ENCODE results near the gene PRM1. TPM values are rescaled to one million over a fixed set of nuclear protein-coding genes. Genes with fewer than 3 reads are reported as not detected.

PRM1 gene
- total and polyA plus RNA-seq, 4 donors = not detected

DNA sequence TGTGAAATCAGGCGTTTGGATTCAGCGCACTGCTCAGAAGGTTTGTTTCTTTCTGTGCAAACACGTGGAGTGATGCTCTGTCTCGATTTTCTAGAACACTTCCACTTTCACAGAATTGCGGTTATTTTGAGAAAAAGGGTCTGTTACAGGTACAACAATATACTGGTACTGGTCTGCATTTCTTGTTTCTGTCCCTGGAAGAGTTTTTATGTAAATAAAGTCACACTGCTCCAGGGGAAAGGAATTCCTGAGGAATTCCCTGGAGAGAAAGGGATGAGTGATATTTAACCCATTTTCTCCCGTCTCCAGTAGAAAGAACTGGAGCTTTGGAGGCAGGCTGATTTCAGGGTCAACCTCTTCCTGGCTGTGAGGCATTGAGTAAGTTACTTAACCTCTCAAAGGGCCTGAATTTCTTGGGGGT, 48.0 kb upstream of the PRM1 start:
- TF ChIP-seq, protein P1, sequence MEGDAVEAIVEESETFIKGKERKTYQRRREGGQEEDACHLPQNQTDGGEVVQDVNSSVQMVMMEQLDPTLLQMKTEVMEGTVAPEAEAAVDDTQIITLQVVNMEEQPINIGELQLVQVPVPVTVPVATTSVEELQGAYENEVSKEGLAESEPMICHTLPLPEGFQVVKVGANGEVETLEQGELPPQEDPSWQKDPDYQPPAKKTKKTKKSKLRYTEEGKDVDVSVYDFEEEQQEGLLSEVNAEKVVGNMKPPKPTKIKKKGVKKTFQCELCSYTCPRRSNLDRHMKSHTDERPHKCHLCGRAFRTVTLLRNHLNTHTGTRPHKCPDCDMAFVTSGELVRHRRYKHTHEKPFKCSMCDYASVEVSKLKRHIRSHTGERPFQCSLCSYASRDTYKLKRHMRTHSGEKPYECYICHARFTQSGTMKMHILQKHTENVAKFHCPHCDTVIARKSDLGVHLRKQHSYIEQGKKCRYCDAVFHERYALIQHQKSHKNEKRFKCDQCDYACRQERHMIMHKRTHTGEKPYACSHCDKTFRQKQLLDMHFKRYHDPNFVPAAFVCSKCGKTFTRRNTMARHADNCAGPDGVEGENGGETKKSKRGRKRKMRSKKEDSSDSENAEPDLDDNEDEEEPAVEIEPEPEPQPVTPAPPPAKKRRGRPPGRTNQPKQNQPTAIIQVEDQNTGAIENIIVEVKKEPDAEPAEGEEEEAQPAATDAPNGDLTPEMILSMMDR (IDR thresholded peaks at IDR 0.05; ENCODE audit: control extremely low read depth, extremely low read depth) = no peak
- ATAC-seq (ENCODE audit: insufficient read depth, low FRiP score) = no peak
- WGBS, 2 donors = 17 to 19% methylated on average over 6 of the region's 6 CpGs
- DNase-seq = peak in 2 of 3 donors; percentile 58 to 74
- peak overlapping the region in 1 of 2 donors; percentile 15 for H3K9ac ChIP-seq (ENCODE audit: insufficient read depth in 1 of 2, low read length in 2 of 2)
- H3K4me3 ChIP-seq = no peak overlapping the region
- peaks cover 0 to 34% (median 14%) of the 10 kb centered on the region in 5 donors for H3K4me1 ChIP-seq (ENCODE audit: control insufficient read depth in 5 of 5, insufficient read depth in 5 of 5, low read length in 5 of 5)
- H3K9me3 ChIP-seq (ENCODE audit: control insufficient read depth in 4 of 4, insufficient read depth in 3 of 4, low read length in 3 of 4) = peaks cover 0 to 2% (median 0%) of the 10 kb centered on the region in 4 donors
- H3K36me3 ChIP-seq (ENCODE audit: control insufficient read depth in 4 of 4, insufficient read depth in 4 of 4, low read length in 4 of 4) = no peaks in the 10 kb centered on the region
- H3K27ac ChIP-seq (ENCODE audit: low read depth in 1 of 2, low read length in 1 of 2) = peak overlapping the region in 1 of 2 donors; percentile 37
- no peaks in the 10 kb centered on the region for H3K27me3 ChIP-seq (ENCODE audit: control insufficient read depth in 3 of 3, insufficient read depth in 3 of 3, low read length in 2 of 3)

DNA sequence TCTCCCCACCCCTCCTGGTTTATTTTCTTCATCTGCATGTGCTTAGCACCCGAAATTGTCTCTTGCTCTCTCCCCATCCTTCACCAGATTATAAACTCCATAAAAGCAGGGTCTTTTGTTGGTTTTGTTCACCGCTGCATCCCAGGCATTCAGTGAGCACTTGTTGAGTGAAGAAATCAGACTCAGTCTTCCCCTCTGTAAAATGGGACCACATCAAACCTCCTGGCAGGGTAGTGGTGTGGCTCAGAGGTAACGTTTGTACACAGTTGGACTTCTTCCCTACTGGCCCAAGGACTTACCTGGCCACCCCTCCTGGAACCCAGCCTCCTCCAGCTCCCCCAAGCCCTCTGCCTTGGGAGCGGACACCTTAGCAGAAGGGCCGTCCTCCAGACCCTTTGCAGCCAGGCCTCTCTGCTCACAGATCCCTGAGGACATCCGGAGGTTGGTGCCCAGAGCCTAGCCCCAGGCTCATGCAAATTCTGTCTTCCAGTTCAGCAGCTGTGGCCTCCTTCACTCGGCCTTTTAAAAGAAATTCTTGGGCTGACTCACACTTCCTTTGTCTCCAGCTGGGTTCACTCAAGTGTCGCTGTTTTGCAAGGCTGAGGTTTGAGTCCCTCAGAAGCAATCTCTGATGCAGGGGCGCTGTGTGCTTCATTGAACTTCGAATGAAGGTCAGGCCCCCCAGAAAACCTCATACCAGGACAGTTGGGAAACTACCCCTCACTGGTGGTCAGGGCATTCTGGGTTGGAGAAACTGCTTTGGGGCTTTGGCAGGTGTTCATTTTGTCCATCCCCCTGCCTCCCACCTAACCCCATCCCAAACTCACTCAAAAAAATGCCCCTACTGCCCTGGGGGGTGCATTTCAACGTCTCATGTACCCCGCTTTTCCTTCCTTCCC, 47.3 kb upstream of the PRM1 start:
- 29 to 32% methylated on average over 12 of the region's 12 CpGs for WGBS, 2 donors
- peak; percentile 86 for ATAC-seq (ENCODE audit: insufficient read depth, low FRiP score)
- no peaks in the 10 kb centered on the region for H3K36me3 ChIP-seq (ENCODE audit: control insufficient read depth in 4 of 4, insufficient read depth in 4 of 4, low read length in 4 of 4)
- H3K9ac ChIP-seq (ENCODE audit: insufficient read depth in 1 of 2, low read length in 2 of 2) = peak overlapping the region in 1 of 2 donors; percentile 15
- TF ChIP-seq, protein P1 (IDR thresholded peaks at IDR 0.05; ENCODE audit: control extremely low read depth, extremely low read depth) = no peak
- peak overlapping the region in 1 of 2 donors; percentile 62 for H3K27ac ChIP-seq (ENCODE audit: low read depth in 1 of 2, low read length in 1 of 2)
- no peaks in the 10 kb centered on the region for H3K27me3 ChIP-seq (ENCODE audit: control insufficient read depth in 3 of 3, insufficient read depth in 3 of 3, low read length in 2 of 3)
- DNase-seq = peak; percentile 96 to 100 (median 99)
- peaks cover 0 to 34% (median 14%) of the 10 kb centered on the region in 5 donors for H3K4me1 ChIP-seq (ENCODE audit: control insufficient read depth in 5 of 5, insufficient read depth in 5 of 5, low read length in 5 of 5)
- no peak overlapping the region for H3K4me3 ChIP-seq
- H3K9me3 ChIP-seq (ENCODE audit: control insufficient read depth in 4 of 4, insufficient read depth in 3 of 4, low read length in 3 of 4) = peaks cover 0 to 2% (median 0%) of the 10 kb centered on the region in 4 donors

DNA sequence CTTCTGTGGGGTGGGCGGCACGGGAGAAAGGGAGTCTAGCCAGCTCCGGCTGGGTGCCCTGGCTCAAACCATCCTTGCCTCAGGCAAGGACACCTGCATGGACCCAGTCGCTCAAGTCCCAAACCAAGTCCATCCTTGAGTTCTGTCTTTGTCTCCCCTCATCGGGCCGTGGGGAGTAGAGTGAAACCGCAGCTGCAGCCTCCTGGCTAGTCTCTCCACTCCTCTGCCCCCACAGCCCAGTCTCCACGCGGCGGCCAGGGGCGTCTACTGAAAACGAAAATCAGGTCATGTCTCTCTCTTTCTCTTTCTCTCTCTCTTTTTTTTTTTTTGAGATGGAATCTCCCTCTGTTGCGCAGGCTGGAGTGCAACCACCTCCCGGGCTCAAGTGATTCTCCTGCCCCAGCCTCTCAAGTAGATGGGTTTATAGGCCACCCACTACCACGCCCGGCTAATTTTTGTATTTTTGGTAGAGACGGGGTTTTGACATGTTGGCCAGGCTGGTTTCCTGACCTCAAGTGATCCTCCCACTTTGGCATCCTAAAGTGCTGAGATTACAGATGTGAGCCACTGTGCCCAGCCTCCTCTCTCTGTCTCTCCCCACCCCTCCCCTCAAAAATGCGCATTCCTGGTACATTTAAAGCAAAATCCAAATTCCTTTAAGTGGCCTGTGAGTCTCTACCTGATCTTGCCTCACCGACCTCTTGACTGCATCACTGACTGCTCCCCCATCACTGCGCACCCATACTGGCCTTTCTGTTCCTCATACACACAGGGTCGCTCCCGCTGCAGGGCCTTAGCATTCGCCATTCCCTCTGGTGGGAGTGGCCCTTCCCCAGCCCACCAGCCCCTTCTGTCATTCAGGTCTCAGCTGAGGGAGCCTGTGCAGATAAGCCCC, 46.4 kb upstream of the PRM1 start:
- TF ChIP-seq, protein P1 (IDR thresholded peaks at IDR 0.05; ENCODE audit: control extremely low read depth, extremely low read depth) = no peak
- no peaks in the 10 kb centered on the region for H3K36me3 ChIP-seq (ENCODE audit: control insufficient read depth in 4 of 4, insufficient read depth in 4 of 4, low read length in 4 of 4)
- no peak for DNase-seq
- no peaks in the 10 kb centered on the region for H3K27me3 ChIP-seq (ENCODE audit: control insufficient read depth in 3 of 3, insufficient read depth in 3 of 3, low read length in 2 of 3)
- H3K9me3 ChIP-seq (ENCODE audit: control insufficient read depth in 4 of 4, insufficient read depth in 3 of 4, low read length in 3 of 4) = peaks cover 0 to 2% (median 0%) of the 10 kb centered on the region in 4 donors
- no peak overlapping the region for H3K4me3 ChIP-seq
- H3K9ac ChIP-seq (ENCODE audit: insufficient read depth in 1 of 2, low read length in 2 of 2) = peak overlapping the region in 1 of 2 donors; percentile 5
- ATAC-seq (ENCODE audit: insufficient read depth, low FRiP score) = no peak
- 82 to 84% methylated on average over 23 of the region's 23 CpGs for WGBS, 2 donors
- H3K27ac ChIP-seq (ENCODE audit: low read depth in 1 of 2, low read length in 1 of 2) = no peak overlapping the region
- H3K4me1 ChIP-seq (ENCODE audit: control insufficient read depth in 5 of 5, insufficient read depth in 5 of 5, low read length in 5 of 5) = peaks cover 0 to 34% (median 14%) of the 10 kb centered on the region in 5 donors

All from lung (tissue), 12 donors.